Measurements from ENCODE around the gene SNAPC2.

- TF ChIP-seq, protein P1, sequence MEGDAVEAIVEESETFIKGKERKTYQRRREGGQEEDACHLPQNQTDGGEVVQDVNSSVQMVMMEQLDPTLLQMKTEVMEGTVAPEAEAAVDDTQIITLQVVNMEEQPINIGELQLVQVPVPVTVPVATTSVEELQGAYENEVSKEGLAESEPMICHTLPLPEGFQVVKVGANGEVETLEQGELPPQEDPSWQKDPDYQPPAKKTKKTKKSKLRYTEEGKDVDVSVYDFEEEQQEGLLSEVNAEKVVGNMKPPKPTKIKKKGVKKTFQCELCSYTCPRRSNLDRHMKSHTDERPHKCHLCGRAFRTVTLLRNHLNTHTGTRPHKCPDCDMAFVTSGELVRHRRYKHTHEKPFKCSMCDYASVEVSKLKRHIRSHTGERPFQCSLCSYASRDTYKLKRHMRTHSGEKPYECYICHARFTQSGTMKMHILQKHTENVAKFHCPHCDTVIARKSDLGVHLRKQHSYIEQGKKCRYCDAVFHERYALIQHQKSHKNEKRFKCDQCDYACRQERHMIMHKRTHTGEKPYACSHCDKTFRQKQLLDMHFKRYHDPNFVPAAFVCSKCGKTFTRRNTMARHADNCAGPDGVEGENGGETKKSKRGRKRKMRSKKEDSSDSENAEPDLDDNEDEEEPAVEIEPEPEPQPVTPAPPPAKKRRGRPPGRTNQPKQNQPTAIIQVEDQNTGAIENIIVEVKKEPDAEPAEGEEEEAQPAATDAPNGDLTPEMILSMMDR (IDR thresholded peaks at IDR 0.05) = no peak
- no peak for TF ChIP-seq EZH2 (IDR thresholded peaks at IDR 0.05; ENCODE audit: borderline replicate concordance, insufficient read depth, low read depth, low read length, poor library complexity, severe bottlenecking)
These were observed 3.2 kb upstream of the SNAPC2 start for GRCh38 chr19:7916955-7917266.
